Measurements from ENCODE around the gene GCLM.
A peak's percentile ranks its signal among the peaks of the same experiment; 100 is the strongest.

Gene GCLM

DNA sequence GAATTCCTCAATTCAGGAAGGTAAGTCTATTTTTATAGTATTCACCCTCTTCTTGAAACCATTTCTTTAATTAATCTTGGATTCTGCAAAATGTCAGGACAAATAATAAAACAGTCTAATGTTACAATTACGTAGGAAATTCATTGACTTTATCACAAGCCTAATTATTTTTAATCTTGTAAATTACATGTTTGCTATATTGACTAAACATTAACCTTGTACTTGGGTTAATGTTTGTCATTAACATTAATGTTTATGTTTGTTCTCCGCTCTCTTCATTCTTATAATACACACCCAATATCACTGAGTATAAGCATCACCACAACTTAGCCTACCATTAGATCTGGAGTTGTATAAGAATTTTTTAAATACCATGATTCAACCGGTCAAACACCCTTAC, 2.8 kb downstream of the GCLM start:
- peaks cover 6% of the 10 kb centered on the region for H3K36me3 Mint-ChIP-seq
- H3K9me3 Mint-ChIP-seq: peaks cover 2% of the 10 kb centered on the region
- H3K4me1 Mint-ChIP-seq: peaks cover 41% of the 10 kb centered on the region
- peak overlapping the region; percentile 74 for H3K4me3 Mint-ChIP-seq
- ATAC-seq: no peak
- no peak for DNase-seq (ENCODE audit: low spot score in 2 of 2)
- H3K27ac Mint-ChIP-seq: peak overlapping the region; percentile 12

DNA sequence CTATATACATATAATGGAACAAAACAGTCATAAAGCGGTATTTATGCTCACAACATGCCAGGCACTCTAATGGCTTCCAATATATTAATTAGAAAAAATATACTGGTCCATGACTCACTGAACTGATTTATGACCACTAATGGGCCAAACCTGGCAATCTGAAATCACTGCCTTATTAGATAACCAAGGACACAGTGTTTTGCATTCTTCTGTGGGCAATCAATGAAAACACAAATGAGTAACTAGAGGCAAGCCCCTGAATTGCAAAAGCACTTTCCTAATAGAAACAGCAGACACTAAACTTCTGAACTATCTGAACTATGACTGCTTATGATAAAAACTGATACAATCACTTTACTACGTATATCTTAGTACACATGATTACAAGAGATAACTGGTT, 3.5 kb downstream of the GCLM start:
- H3K4me3 Mint-ChIP-seq: no peak overlapping the region
- peaks cover 2% of the 10 kb centered on the region for H3K9me3 Mint-ChIP-seq
- DNase-seq (ENCODE audit: low spot score in 2 of 2) (no peak), ATAC-seq (no peak)
- peaks cover 14% of the 10 kb centered on the region for H3K36me3 Mint-ChIP-seq
- H3K27ac Mint-ChIP-seq: no peak overlapping the region
- peaks cover 41% of the 10 kb centered on the region for H3K4me1 Mint-ChIP-seq

GRCh38 chr1:93905051-93905450, 4.2 kb downstream of the GCLM start:
- DNase-seq (ENCODE audit: low spot score in 2 of 2): no peak
- no peak for ATAC-seq
- Mint-ChIP-seq H3K9me3 (peaks cover under 1% of the 10 kb centered on the region), H3K4me1 (peaks cover 38% of the 10 kb centered on the region), H3K27ac (peak overlapping the region; percentile 76), H3K4me3 (peak overlapping the region; percentile 22), H3K36me3 (peaks cover 20% of the 10 kb centered on the region)

GRCh38 chr1:93904228-93904627, 5.0 kb downstream of the GCLM start:
- ATAC-seq (no peak), DNase-seq (ENCODE audit: low spot score in 2 of 2) (no peak)
- H3K4me3 Mint-ChIP-seq: peak overlapping the region; percentile 22
- H3K9me3 Mint-ChIP-seq: no peaks in the 10 kb centered on the region
- H3K4me1 Mint-ChIP-seq: peaks cover 37% of the 10 kb centered on the region
- peaks cover 28% of the 10 kb centered on the region for H3K36me3 Mint-ChIP-seq
- H3K27ac Mint-ChIP-seq: peak overlapping the region; percentile 76

- Mint-ChIP-seq H3K9me3 (no peaks in the 10 kb centered on the region), H3K4me3 (no peak overlapping the region), H3K27ac (no peak overlapping the region), H3K4me1 (peaks cover 19% of the 10 kb centered on the region), H3K36me3 (peaks cover 55% of the 10 kb centered on the region)
- no peak for DNase-seq (ENCODE audit: low spot score in 2 of 2)
- ATAC-seq: no peak
Measured at GRCh38 chr1:93900723-93901504, 8.3 kb downstream of the GCLM start.

GRCh38 chr1:93899543-93900207, 9.6 kb downstream of the GCLM start:
- peak overlapping the region; percentile 55 for H3K27ac Mint-ChIP-seq
- H3K9me3 Mint-ChIP-seq: no peaks in the 10 kb centered on the region
- H3K4me3 Mint-ChIP-seq: no peak overlapping the region
- no peak for DNase-seq (ENCODE audit: low spot score in 2 of 2)
- H3K4me1 Mint-ChIP-seq: peaks cover 14% of the 10 kb centered on the region
- peaks cover 66% of the 10 kb centered on the region for H3K36me3 Mint-ChIP-seq
- ATAC-seq: no peak

GRCh38 chr1:93888900-93889299, 20.3 kb downstream of the GCLM start:
- DNase-seq (ENCODE audit: low spot score in 2 of 2) (no peak), ATAC-seq (no peak)
- Mint-ChIP-seq H3K4me3 (no peak overlapping the region), H3K4me1 (no peaks in the 10 kb centered on the region), H3K27ac (no peak overlapping the region), H3K9me3 (no peaks in the 10 kb centered on the region), H3K36me3 (peaks cover 58% of the 10 kb centered on the region)

- ATAC-seq: no peak
- Mint-ChIP-seq H3K27ac (no peak overlapping the region), H3K4me1 (peaks cover 16% of the 10 kb centered on the region), H3K4me3 (no peak overlapping the region), H3K9me3 (no peaks in the 10 kb centered on the region), H3K36me3 (peaks cover 42% of the 10 kb centered on the region)
- no peak for DNase-seq (ENCODE audit: low spot score in 2 of 2)
Measured at GRCh38 chr1:93882269-93882668, 27.0 kb downstream of the GCLM start.

DNA sequence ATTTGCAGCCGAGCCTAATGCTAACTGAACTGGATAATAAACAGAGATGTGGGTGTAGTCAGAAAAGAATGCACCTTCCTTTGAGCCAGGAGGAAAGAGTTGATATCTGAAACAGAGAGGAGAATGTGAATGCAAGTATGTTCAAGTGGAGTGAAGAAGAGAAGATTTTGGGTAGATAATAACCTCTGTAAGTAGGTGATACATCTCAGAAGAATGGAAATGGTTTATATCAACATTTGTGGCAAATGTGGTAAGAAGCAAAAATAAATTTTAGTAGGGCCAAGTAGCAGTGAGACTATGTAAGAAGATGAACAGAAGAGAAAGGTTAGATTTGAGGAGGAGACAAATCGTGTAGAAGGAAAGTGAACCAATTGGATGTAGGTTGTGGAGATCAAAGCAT, 28.5 kb downstream of the GCLM start:
- H3K4me3 Mint-ChIP-seq: no peak overlapping the region
- ATAC-seq: no peak
- H3K4me1 Mint-ChIP-seq: peaks cover 29% of the 10 kb centered on the region
- DNase-seq (ENCODE audit: low spot score in 2 of 2): no peak
- peaks cover 53% of the 10 kb centered on the region for H3K36me3 Mint-ChIP-seq
- H3K9me3 Mint-ChIP-seq: no peaks in the 10 kb centered on the region
- no peak overlapping the region for H3K27ac Mint-ChIP-seq

GRCh38 chr1:93878889-93879586, 30.2 kb downstream of the GCLM start, which contains the start of gene DNTTIP2:
Gene DNTTIP2 (minus strand): TSS chr1:93879206. CDS start chr1:93879148, 58 bp downstream.
- Mint-ChIP-seq H3K27ac (peak within 1 kb of the TSS; percentile 99), H3K36me3 (peaks cover 70% of the 10 kb centered on the region), H3K9me3 (no peaks in the 10 kb centered on the region), H3K4me1 (peaks cover 40% of the 10 kb centered on the region), H3K4me3 (peak within 1 kb of the TSS; percentile 96)
- peak; percentile 96 for ATAC-seq
- DNase-seq (ENCODE audit: low spot score in 2 of 2): peak; percentile 79 to 92

- Mint-ChIP-seq H3K36me3 (peaks cover 71% of the 10 kb centered on the region), H3K4me3 (peak overlapping the region; percentile 96)
Measured at GRCh38 chr1:93878501-93878888, 30.7 kb downstream of the GCLM start.

GRCh38 chr1:93877529-93877928, 31.7 kb downstream of the GCLM start:
- no peak for DNase-seq (ENCODE audit: low spot score in 2 of 2)
- Mint-ChIP-seq H3K4me3 (peak overlapping the region; percentile 96), H3K36me3 (peaks cover 73% of the 10 kb centered on the region), H3K9me3 (no peaks in the 10 kb centered on the region), H3K27ac (peak overlapping the region; percentile 99), H3K4me1 (peaks cover 41% of the 10 kb centered on the region)
- no peak for ATAC-seq

More at GRCh38 chr1:93878501-93878888, 30.7 kb downstream of the GCLM start:
- ATAC-seq (peak; percentile 90), DNase-seq (ENCODE audit: low spot score in 2 of 2) (peak; percentile 36 to 79)
- H3K27ac Mint-ChIP-seq: peak overlapping the region; percentile 99
- H3K9me3 Mint-ChIP-seq: no peaks in the 10 kb centered on the region
- peaks cover 41% of the 10 kb centered on the region for H3K4me1 Mint-ChIP-seq

GRCh38 chr1:93876244-93876643, 33.0 kb downstream of the GCLM start:
- peaks cover 86% of the 10 kb centered on the region for H3K36me3 Mint-ChIP-seq
- peak overlapping the region; percentile 96 for H3K4me3 Mint-ChIP-seq
- H3K27ac Mint-ChIP-seq: peak overlapping the region; percentile 99
- no peaks in the 10 kb centered on the region for H3K9me3 Mint-ChIP-seq
- H3K4me1 Mint-ChIP-seq: peaks cover 43% of the 10 kb centered on the region
- ATAC-seq (no peak), DNase-seq (ENCODE audit: low spot score in 2 of 2) (no peak)

DNA sequence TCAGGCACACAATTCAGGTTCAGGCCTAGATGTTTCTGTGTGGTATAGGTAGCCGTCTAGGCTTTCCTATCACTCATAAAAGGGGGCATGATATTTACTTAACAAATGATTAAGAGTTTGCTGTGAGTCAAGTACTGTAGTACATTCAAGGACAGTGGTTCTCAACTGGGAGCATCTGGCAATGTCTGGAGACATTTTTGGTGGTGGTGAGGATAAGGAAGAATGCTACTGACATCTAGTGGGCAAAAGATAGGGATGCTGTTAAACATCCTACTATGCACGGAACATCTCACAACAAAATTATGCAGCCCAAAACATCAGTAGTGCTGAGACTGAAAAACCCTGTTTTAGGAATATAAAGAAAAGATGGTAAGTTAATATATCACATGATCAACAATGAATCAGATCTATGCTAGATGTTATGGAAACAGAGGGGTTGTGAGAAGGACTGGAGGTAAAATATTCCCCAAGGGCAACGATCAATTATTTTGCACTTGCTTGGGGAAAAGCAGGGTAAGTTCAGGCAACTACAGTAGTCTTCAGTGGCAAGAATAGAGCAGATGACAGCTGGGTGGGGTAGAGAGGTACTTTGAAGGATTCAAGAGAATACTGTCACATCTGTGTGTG, 35.1 kb downstream of the GCLM start:
- no peak for DNase-seq (ENCODE audit: low spot score in 2 of 2)
- Mint-ChIP-seq H3K36me3 (peaks cover 100% of the 10 kb centered on the region), H3K27ac (peak overlapping the region; percentile 78), H3K4me1 (peaks cover 39% of the 10 kb centered on the region), H3K9me3 (no peaks in the 10 kb centered on the region), H3K4me3 (no peak overlapping the region)
- no peak for ATAC-seq

- H3K36me3 Mint-ChIP-seq: peaks cover 98% of the 10 kb centered on the region
- no peaks in the 10 kb centered on the region for H3K9me3 Mint-ChIP-seq
- ATAC-seq (no peak), DNase-seq (ENCODE audit: low spot score in 2 of 2) (no peak)
- H3K4me3 Mint-ChIP-seq: no peak overlapping the region
- peaks cover 22% of the 10 kb centered on the region for H3K4me1 Mint-ChIP-seq
- H3K27ac Mint-ChIP-seq: peak overlapping the region; percentile 67
Measured at GRCh38 chr1:93871366-93871765, 37.9 kb downstream of the GCLM start.
